Vagina (tissue), 2 donors: ENCODE results near the gene PHLPP1.

ENCODE experiments used
- POLR2A ChIP-seq, 2 donors: fragments of 450-650 bp; IDR thresholded peaks; one replicate each; pipeline ENCODE4 v1.6.1; 2017; ENCODE audit warnings: antibody characterized with exemption in 2 of 2, mild to moderate bottlenecking in 2 of 2, moderate library complexity in 2 of 2
- POLR2AphosphoS5 ChIP-seq, 2 donors: sonication (generic); formaldehyde crosslinking; IDR thresholded peaks; one replicate each; pipeline ENCODE4 v1.9.0; 2017; ENCODE audit warnings: antibody characterized with exemption in 2 of 2, mild to moderate bottlenecking in 2 of 2, low read depth in 1 of 2; ENCODE audit not compliant: insufficient read depth in 1 of 2

- TF ChIP-seq POLR2AphosphoS5 (IDR thresholded peaks at IDR 0.05; ENCODE audit: insufficient read depth in 1 of 2, low read depth in 1 of 2) (no peak), POLR2A (IDR thresholded peaks at IDR 0.05) (no peak)
Observed at GRCh38 chr18:62935994-62936393, 220.7 kb downstream of the PHLPP1 start.
